Measurements from ENCODE around the gene ARFGAP1. TPM values are rescaled to one million over a fixed set of nuclear protein-coding genes. Genes with fewer than 3 reads are reported as not detected.

The ARFGAP1 gene
- total RNA-seq (2014; rRNA removed; shearing (Covaris generic)), result 88.0 and 114 TPM in 2 replicates

DNA sequence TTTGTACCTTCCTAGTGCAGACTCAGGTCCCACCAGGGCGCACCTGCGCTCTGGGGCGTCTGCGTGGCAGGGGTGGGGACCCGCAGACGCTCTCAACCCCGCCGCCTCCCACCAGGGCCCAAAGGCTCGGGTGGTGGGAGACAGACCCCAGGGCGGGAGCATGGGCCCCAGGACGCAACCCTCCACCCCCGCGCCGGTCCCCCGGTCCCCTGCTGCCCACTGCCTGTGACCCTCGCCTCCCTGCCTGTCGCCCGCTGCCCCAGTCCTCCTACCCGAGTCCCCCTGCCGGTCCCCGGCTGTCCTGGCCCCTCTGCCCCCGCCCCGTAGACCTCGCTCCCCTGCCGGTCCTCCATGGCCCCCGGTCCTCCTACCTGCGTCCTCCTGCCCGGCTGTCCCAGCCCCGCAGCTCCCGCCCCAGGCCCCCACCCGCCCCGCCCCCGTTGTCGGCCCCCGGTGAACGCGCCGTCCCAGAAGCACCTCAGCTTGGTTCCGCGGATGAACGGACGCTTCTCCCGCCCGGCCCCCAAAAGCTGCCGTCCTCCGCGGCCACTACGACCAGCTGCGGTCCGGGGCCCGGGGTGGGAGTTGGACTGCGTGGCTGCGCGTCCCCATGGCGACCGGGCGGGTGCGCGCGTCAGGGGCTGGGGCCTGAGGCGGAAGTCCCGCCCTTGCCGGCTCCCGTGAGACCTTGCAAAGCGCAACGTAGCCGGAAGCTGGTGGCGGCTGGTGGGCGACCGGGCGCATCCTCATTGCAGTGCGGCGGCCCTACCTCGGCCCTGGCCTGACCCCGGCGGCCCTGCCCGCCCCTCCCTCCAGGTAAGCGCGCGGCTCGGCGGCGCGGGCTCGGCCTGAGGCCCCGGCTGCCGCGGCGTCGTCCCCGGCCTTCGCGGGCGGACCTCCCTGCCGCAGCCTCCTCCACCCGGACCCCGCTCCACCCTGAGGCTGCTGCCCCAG is at the start of gene ARFGAP1:
Gene ARFGAP1 (plus strand): TSS at position 709 of the 954 bp plus-strand sequence. CDS start 2,768 bp downstream, outside the sequence.
- Histone ChIP-seq H3K27me3 (ENCODE audit: control insufficient read depth, insufficient read depth, low read length) (no peaks in the 10 kb centered on the region), H3K4me3 (ENCODE audit: insufficient read depth, low read depth, low read length) (peak within 1 kb of the TSS; percentile 66), H3K36me3 (replicated peaks; ENCODE audit: control insufficient read depth, insufficient read depth, low read length) (peaks cover 9% of the 10 kb centered on the region)
- peak; percentile 100 for DNase-seq

- Histone ChIP-seq H3K4me3 (ENCODE audit: insufficient read depth, low read depth, low read length) (no peak overlapping the region), H3K27me3 (ENCODE audit: control insufficient read depth, insufficient read depth, low read length) (no peaks in the 10 kb centered on the region), H3K36me3 (replicated peaks; ENCODE audit: control insufficient read depth, insufficient read depth, low read length) (no peaks in the 10 kb centered on the region)
- peak; percentile 85 for DNase-seq
These were observed 49.3 kb upstream of the ARFGAP1 start for GRCh38 chr20:63223121-63223825.

- Histone ChIP-seq H3K4me3 (ENCODE audit: insufficient read depth, low read depth, low read length) (no peak overlapping the region), H3K27me3 (ENCODE audit: control insufficient read depth, insufficient read depth, low read length) (no peaks in the 10 kb centered on the region), H3K36me3 (replicated peaks; ENCODE audit: control insufficient read depth, insufficient read depth, low read length) (no peaks in the 10 kb centered on the region)
- DNase-seq, result no peak
These were observed 48.8 kb upstream of the ARFGAP1 start for GRCh38 chr20:63223826-63224207.

- DNase-seq, result peak; percentile 76
- Histone ChIP-seq H3K4me3 (ENCODE audit: insufficient read depth, low read depth, low read length) (no peak overlapping the region), H3K27me3 (ENCODE audit: control insufficient read depth, insufficient read depth, low read length) (no peaks in the 10 kb centered on the region), H3K36me3 (replicated peaks; ENCODE audit: control insufficient read depth, insufficient read depth, low read length) (no peaks in the 10 kb centered on the region)
These were observed 48.1 kb upstream of the ARFGAP1 start for GRCh38 chr20:63224412-63225081.

GRCh38 chr20:63225082-63225454 is 47.5 kb upstream of the ARFGAP1 start:
- no peak for DNase-seq
- Histone ChIP-seq H3K4me3 (ENCODE audit: insufficient read depth, low read depth, low read length) (no peak overlapping the region), H3K36me3 (replicated peaks; ENCODE audit: control insufficient read depth, insufficient read depth, low read length) (no peaks in the 10 kb centered on the region), H3K27me3 (ENCODE audit: control insufficient read depth, insufficient read depth, low read length) (no peaks in the 10 kb centered on the region; the same call in 1 of the 2 replicates)

DNA sequence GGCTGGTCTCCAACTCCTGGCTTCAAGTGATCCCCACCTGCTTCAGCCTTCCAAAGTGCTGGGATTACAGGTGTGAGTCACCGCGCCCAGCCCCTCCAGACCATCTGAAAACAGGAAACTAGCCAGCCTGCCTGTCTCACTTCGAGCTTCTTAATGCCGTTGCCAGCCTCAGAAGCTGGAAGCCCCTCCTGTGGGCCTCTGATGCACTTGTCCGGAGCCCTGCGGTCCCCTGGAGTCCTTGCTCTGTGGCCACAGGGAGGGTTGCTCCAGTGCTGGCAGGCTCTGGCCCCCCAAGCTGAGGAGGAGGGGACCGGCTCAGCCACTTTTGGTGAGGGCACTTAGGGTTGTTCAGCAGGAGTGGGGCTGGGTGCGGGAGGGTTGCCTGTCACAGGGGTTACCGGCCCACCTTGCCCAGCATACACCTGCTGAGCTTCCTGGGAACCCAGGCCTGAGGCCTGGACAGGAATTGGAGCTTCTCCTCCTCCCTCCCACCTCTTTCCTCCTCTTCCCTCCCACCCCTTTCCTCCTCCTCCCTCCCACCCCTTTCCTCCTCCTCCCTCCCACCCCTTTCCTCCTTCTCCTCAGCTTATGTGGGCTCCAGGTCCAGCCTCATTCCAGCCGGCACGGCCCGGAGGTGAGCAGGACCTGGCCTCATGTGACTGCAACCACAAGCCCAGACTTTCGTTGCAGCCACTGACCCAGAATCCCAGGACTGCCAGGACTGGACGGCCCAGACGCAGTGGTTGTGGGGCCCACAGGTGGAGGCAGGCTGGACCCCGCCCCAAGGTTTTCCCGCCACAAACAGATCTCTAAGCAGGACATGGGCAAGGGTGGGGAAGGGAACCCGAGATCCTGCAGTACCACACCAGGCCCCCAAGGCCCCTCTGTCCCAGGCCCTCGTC is 46.3 kb upstream of the ARFGAP1 start:
- Histone ChIP-seq H3K27me3 (ENCODE audit: control insufficient read depth, insufficient read depth, low read length) (no peaks in the 10 kb centered on the region; the same call in 1 of the 2 replicates), H3K36me3 (replicated peaks; ENCODE audit: control insufficient read depth, insufficient read depth, low read length) (no peaks in the 10 kb centered on the region), H3K4me3 (ENCODE audit: insufficient read depth, low read depth, low read length) (no peak overlapping the region)
- no peak for DNase-seq

DNA sequence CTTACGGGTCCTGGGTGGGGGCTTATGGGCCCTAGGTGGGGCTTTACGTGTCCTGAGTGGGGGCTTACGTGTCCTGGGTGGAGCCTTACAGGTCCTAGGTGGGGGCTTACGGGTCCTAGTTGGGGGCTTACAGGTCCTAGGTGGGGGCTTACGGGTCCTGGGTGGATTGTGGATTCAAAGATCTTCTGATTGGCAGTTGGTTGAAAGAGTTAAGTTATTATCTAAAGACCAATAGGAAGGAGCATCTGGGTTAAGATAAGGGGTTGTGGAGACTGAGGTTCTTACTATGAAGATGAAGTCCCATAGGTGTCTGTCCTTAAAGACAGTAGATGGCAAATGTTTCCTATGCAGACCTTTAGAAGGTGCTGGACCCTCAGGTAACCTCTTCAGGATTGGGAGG is 45.4 kb upstream of the ARFGAP1 start:
- Histone ChIP-seq H3K36me3 (replicated peaks; ENCODE audit: control insufficient read depth, insufficient read depth, low read length) (no peaks in the 10 kb centered on the region), H3K4me3 (ENCODE audit: insufficient read depth, low read depth, low read length) (no peak overlapping the region), H3K27me3 (ENCODE audit: control insufficient read depth, insufficient read depth, low read length) (no peaks in the 10 kb centered on the region; the same call in 1 of the 2 replicates)
- no peak for DNase-seq

DNA sequence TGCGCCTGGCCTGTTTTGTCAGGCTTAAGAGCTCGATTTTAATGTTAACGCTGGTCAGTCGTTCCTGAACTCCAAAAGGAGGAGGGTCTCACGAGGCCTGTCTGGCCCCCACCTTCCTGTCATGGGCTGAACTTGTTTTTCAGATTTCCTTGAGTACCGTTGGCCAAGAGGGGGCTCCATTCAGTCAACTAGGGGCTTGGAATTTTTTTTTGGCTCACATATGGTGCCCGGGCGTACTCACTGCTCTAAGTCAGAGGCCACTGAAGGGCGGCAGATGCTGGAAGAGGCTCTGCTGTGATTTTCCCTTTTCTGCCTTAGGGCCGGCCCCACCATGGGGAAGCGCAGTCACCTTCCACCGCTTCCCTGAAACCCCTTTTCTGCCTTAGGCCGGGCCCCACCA is 43.8 kb upstream of the ARFGAP1 start:
- Histone ChIP-seq H3K4me3 (ENCODE audit: insufficient read depth, low read depth, low read length) (no peak overlapping the region), H3K36me3 (replicated peaks; ENCODE audit: control insufficient read depth, insufficient read depth, low read length) (no peaks in the 10 kb centered on the region), H3K27me3 (ENCODE audit: control insufficient read depth, insufficient read depth, low read length) (no peaks in the 10 kb centered on the region; the same call in 1 of the 2 replicates)
- DNase-seq, result no peak

- Histone ChIP-seq H3K27me3 (ENCODE audit: control insufficient read depth, insufficient read depth, low read length) (no peaks in the 10 kb centered on the region; the same call in 1 of the 2 replicates), H3K4me3 (ENCODE audit: insufficient read depth, low read depth, low read length) (no peak overlapping the region), H3K36me3 (replicated peaks; ENCODE audit: control insufficient read depth, insufficient read depth, low read length) (no peaks in the 10 kb centered on the region)
- peak; percentile 88 for DNase-seq
These were observed 41.8 kb upstream of the ARFGAP1 start for GRCh38 chr20:63230800-63231268.

DNA sequence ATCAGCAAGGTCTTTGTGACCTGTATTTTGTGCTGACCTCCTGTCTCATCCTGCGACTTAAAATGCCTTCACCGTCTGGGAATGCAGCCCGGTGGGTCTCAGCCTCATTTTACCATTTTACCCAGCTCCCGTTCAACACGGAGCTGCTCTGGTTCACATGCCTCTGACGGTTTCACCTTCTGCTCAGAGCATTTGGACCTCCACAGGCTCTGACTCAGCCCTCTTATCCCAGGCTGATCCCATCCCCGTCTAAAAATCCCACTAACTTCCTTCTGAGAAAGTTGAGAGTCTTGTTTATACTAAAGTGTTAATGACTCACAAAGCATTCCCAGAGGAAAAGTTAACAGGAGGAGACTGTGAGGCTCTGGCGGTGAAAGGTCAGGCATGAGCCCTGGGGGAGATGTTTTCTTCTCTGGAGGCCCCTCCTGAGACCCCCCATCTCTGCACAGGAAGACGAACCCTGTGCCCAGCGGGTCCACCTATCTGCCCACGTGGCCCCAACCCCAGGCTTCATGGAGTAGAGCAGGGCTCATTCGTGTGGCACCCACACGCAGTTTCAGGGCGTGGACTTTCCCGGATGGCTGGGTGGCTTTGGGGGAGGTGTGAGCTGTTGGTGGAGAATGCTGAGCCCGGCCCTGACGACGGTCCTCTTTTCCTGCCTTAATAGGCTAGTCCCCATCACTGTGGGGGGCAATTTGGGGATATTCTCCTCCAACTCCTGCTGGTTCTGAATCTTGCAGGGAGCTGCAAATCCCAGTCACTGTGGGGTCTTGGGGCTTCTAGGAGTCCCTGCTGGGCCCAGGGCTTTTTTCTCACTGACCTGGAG is 40.2 kb upstream of the ARFGAP1 start:
- Histone ChIP-seq H3K4me3 (ENCODE audit: insufficient read depth, low read depth, low read length) (no peak overlapping the region), H3K27me3 (ENCODE audit: control insufficient read depth, insufficient read depth, low read length) (no peaks in the 10 kb centered on the region; the same call in 1 of the 2 replicates)
- DNase-seq, result no peak

DNA sequence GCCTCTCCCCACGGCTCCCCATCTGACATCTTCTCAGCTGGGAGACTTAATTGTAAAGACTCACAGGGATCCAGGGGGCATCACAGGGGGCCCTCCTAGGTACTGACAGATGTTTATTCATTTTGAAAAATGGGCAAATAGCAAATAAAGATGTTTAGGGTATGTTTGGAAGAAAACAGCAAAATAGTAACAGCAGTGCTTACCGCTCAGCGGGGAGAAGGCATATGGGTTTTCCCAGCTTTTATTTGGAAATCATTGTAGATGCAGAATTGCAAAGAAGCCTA is 39.6 kb upstream of the ARFGAP1 start:
- Histone ChIP-seq H3K27me3 (ENCODE audit: control insufficient read depth, insufficient read depth, low read length) (no peaks in the 10 kb centered on the region; the same call in 1 of the 2 replicates), H3K36me3 (replicated peaks; ENCODE audit: control insufficient read depth, insufficient read depth, low read length) (no peaks in the 10 kb centered on the region), H3K4me3 (ENCODE audit: insufficient read depth, low read depth, low read length) (no peak overlapping the region)
- no peak for DNase-seq

More for the DNA sequence above, 40.2 kb upstream of the ARFGAP1 start:
- H3K36me3 ChIP-seq (replicated peaks; ENCODE audit: control insufficient read depth, insufficient read depth, low read length), result no peaks in the 10 kb centered on the region

- H3K4me3 ChIP-seq (ENCODE audit: insufficient read depth, low read depth, low read length), result no peak overlapping the region
- DNase-seq, result no peak
- no peaks in the 10 kb centered on the region for H3K36me3 ChIP-seq (replicated peaks; ENCODE audit: control insufficient read depth, insufficient read depth, low read length)
- H3K27me3 ChIP-seq (ENCODE audit: control insufficient read depth, insufficient read depth, low read length), result no peaks in the 10 kb centered on the region; the same call in 1 of the 2 replicates
These were observed 38.7 kb upstream of the ARFGAP1 start for GRCh38 chr20:63233924-63234323.
